Measurements from ENCODE around the gene SPTB. TPM values are rescaled to one million over a fixed set of nuclear protein-coding genes. Genes with fewer than 3 reads are reported as not detected.
A peak's percentile ranks its signal among the peaks of the same experiment; 100 is the strongest.

SPTB gene
- total RNA-seq, 1 experiment from 2014 or later: 2.3 TPM

DNA sequence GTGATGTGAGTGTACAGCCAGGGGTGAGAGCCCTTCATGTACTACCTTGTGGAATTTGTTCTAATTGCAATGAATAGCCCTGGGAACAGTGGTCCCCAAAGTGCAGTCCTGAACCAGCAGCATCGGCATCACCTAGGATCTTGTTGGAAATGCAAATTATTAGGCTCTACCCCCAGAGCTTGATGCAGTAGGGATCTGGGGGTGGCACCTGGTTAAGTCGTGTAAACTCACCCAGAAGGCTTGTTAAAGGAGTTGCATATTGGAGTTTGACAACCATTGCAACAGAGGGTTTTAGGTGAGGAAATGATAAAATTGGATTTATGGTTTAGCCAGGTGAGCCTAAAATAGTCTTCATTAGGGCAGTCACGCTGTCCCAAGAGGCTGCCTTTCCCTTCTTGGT, 102.2 kb downstream of the SPTB start:
- intact Hi-C loops (cut with micrococcal nuclease): no loop called here

DNA sequence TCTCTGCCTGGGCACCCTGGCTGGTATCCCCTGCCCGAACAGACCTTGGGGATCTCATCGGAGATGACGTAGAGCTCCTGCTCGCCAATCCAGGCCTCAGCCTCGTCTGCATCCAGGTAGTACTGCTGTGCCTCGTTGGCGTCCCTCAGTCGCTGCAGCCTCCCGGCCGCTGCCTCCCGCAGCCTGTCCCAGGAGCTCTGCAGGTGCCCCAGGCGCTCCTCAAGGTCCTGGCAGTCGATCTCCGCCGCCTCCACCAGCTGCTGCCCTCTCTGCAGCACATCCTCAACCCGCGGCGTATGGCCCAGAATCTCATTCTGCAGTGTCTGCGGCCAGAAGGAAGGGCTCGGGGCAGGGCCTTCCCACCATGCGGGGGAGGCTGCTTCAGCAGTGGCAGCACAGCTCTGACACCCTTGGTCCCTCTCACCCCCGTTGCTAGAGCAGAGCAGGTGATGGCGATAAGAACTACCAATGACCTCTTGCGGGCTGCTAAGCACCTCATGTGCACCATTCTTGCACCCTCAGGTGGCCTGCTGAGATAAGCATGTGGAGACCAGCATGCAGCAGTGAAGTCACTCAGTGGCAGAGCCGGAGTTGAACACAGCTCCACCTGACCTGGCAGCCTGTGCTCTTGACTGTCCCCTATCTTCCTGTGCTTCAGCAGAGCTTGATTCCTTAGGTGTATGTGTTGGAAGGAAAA, 104.5 kb downstream of the SPTB start:
- Histone ChIP-seq H3K27me3 (ENCODE audit: low read length) (no peaks in the 10 kb centered on the region), H3K4me2 (ENCODE audit: low read length) (no peak overlapping the region), H3K27ac (ENCODE audit: low read length) (no peak overlapping the region), H3K9me3 (ENCODE audit: low read length) (no peaks in the 10 kb centered on the region), H3F3A (ENCODE audit: low read length, unreplicated experiment) (no peaks in the 10 kb centered on the region), H4K20me1 (ENCODE audit: low read length) (no peaks in the 10 kb centered on the region), H3K36me3 (ENCODE audit: low read depth, low read length) (no peaks in the 10 kb centered on the region), H3K9me2 (replicated peaks; ENCODE audit: low read length) (no peaks in the 10 kb centered on the region), H2AFZ (ENCODE audit: low read length) (no peak overlapping the region), H3K4me3 (ENCODE audit: low read length) (no peak overlapping the region), H3K9ac (ENCODE audit: low read length) (no peak overlapping the region), H3K4me1 (ENCODE audit: insufficient read depth, low read length) (no peaks in the 10 kb centered on the region), H3K79me2 (ENCODE audit: low read length) (no peaks in the 10 kb centered on the region)
- POLR2A ChIA-PET (ENCODE audit: unreplicated experiment): interaction anchor here (0.6 kb wide), 1 partner anchor 212 kb away, joined by 4 read pairs; no protein-coding TSS in a partner anchor
- ATAC-seq (no peak), DNase-seq (no peak)
- CTCF ChIA-PET: interaction anchor here (0.6 kb wide), 2 partner anchors 13 to 115 kb away, joined by 3 to 4 read pairs; no protein-coding TSS in a partner anchor
- TF ChIP-seq, protein P1, sequence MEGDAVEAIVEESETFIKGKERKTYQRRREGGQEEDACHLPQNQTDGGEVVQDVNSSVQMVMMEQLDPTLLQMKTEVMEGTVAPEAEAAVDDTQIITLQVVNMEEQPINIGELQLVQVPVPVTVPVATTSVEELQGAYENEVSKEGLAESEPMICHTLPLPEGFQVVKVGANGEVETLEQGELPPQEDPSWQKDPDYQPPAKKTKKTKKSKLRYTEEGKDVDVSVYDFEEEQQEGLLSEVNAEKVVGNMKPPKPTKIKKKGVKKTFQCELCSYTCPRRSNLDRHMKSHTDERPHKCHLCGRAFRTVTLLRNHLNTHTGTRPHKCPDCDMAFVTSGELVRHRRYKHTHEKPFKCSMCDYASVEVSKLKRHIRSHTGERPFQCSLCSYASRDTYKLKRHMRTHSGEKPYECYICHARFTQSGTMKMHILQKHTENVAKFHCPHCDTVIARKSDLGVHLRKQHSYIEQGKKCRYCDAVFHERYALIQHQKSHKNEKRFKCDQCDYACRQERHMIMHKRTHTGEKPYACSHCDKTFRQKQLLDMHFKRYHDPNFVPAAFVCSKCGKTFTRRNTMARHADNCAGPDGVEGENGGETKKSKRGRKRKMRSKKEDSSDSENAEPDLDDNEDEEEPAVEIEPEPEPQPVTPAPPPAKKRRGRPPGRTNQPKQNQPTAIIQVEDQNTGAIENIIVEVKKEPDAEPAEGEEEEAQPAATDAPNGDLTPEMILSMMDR (conservative IDR thresholded peaks at IDR 0.05; ENCODE audit: low read depth, low read length): no peak
- no peak for TF ChIP-seq EZH2phosphoT487 (IDR thresholded peaks at IDR 0.05; ENCODE audit: borderline replicate concordance, low read length)
- TF ChIP-seq EZH2 (IDR thresholded peaks at IDR 0.05; ENCODE audit: low read length, unreplicated experiment): no peak
- intact Hi-C loops (cut with micrococcal nuclease): no loop called here
- no TSS peak for BruUV-seq (replicated peaks)

More for the DNA sequence above, 102.2 kb downstream of the SPTB start:
- Histone ChIP-seq H3K27me3 (ENCODE audit: low read length) (no peaks in the 10 kb centered on the region), H3K36me3 (ENCODE audit: low read depth, low read length) (no peaks in the 10 kb centered on the region), H4K20me1 (ENCODE audit: low read length) (no peaks in the 10 kb centered on the region), H3K27ac (ENCODE audit: low read length) (no peak overlapping the region), H3K4me2 (ENCODE audit: low read length) (no peak overlapping the region), H3K4me3 (ENCODE audit: low read length) (no peak overlapping the region), H3K79me2 (ENCODE audit: low read length) (no peaks in the 10 kb centered on the region), H3K4me1 (ENCODE audit: insufficient read depth, low read length) (no peaks in the 10 kb centered on the region), H3K9me2 (replicated peaks; ENCODE audit: low read length) (no peaks in the 10 kb centered on the region), H2AFZ (ENCODE audit: low read length) (no peak overlapping the region), H3K9ac (ENCODE audit: low read length) (no peak overlapping the region), H3K9me3 (ENCODE audit: low read length) (no peaks in the 10 kb centered on the region), H3F3A (ENCODE audit: low read length, unreplicated experiment) (no peaks in the 10 kb centered on the region)
- ATAC-seq (no peak), DNase-seq (no peak)
- CTCF ChIA-PET: no interaction called here
- TF ChIP-seq EZH2phosphoT487 (IDR thresholded peaks at IDR 0.05; ENCODE audit: borderline replicate concordance, low read length): no peak
- TF ChIP-seq, protein P1 (conservative IDR thresholded peaks at IDR 0.05; ENCODE audit: low read depth, low read length): no peak
- no peak for TF ChIP-seq EZH2 (IDR thresholded peaks at IDR 0.05; ENCODE audit: low read length, unreplicated experiment)
- POLR2A ChIA-PET (ENCODE audit: unreplicated experiment): no interaction called here
- BruUV-seq (replicated peaks): no TSS peak

- Histone ChIP-seq H4K20me1 (ENCODE audit: low read length) (no peaks in the 10 kb centered on the region), H3K4me1 (ENCODE audit: insufficient read depth, low read length) (no peaks in the 10 kb centered on the region), H3K27me3 (ENCODE audit: low read length) (no peaks in the 10 kb centered on the region), H3K4me2 (ENCODE audit: low read length) (no peak overlapping the region), H3K79me2 (ENCODE audit: low read length) (no peaks in the 10 kb centered on the region), H3K9me3 (ENCODE audit: low read length) (no peaks in the 10 kb centered on the region), H3K36me3 (ENCODE audit: low read depth, low read length) (no peaks in the 10 kb centered on the region), H3F3A (ENCODE audit: low read length, unreplicated experiment) (no peaks in the 10 kb centered on the region), H2AFZ (ENCODE audit: low read length) (no peak overlapping the region), H3K9me2 (replicated peaks; ENCODE audit: low read length) (no peaks in the 10 kb centered on the region), H3K9ac (ENCODE audit: low read length) (no peak overlapping the region), H3K27ac (ENCODE audit: low read length) (no peak overlapping the region), H3K4me3 (ENCODE audit: low read length) (no peak overlapping the region)
- DNase-seq (no peak), ATAC-seq (no peak)
- POLR2A ChIA-PET (ENCODE audit: unreplicated experiment): no interaction called here
- intact Hi-C loops (cut with micrococcal nuclease): no loop called here
- TF ChIP-seq, protein P1 (conservative IDR thresholded peaks at IDR 0.05; ENCODE audit: low read depth, low read length): 0 out of 2 replicates have a peak, but pooled peaks have one; percentile 15
- TF ChIP-seq EZH2 (IDR thresholded peaks at IDR 0.05; ENCODE audit: low read length, unreplicated experiment): no peak
- CTCF ChIA-PET: interaction anchor here (0.5 kb wide), 1 partner anchor 70 kb away, joined by 6 read pairs; the partner anchor contains the start of gene PLEKHG3
- no TSS peak for BruUV-seq (replicated peaks)
Observed at GRCh38 chr14:64774272-64774671, 105.4 kb downstream of the SPTB start.

Measured in PC-3 (cell line).